ENCODE results near the gene CRYBB3. TPM values are rescaled to one million over a fixed set of nuclear protein-coding genes. Genes with fewer than 3 reads are reported as not detected.

CRYBB3 gene
- total RNA-seq (2021) (0.44 to 0.48 TPM in 2 of 3 replicates, not detected in the other), Bru-seq, nascent RNA (percentile 58 among the genes with signal in this experiment)
- long read RNA-seq, experiment 1, partial matches to known transcripts: 2 of 3 reads
- long read RNA-seq, experiment 1, other reads (novel, unspliced or antisense): 1 of 3 reads
- long read RNA-seq, experiment 2: 0 reads
- long read RNA-seq, experiment 3: 0 reads

DNA sequence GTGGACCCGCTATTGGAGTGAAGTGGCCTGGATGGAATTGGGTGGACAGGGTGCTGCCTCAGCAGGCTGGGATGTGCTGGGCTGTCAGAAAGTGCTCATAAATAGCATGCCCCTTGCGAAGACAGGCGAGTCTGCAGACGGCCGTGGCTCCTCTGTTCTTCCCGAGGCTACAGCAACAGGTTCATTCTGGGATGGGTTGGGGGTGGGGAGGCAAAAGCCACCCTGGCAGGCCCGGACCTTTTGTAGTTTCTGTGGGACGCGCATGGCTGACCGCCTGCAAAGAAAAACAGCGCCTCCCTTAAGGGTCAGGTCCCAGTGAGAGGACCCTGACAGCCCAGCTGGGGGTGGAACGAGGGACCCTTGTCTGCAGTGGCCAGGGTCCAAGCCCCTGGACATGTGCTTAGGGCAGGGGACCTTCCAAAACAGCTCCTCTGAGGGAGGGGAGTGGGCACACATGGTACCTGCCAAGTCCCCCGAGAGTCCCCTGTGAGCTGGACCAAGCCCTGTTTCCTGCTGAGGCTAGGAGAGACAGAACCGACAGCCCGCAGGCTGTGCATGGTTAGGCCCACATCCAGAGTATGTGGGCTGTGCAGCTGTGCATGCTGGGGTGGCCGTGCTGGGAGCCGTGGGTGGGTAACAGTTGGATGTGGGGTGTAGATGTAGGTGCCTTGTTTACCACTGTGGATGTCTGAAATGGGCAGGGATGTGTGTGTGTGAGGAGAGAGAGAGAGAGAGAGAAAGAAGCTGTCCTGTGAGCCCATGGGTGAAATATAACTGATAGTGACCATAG lies at the start of gene CRYBB3:
CRYBB3 (plus strand) TSS at position 128 of the 790 bp plus-strand sequence. CDS start 1,539 bp downstream, outside the sequence.
- ATAC-seq (no peak), DNase-seq (ENCODE audit: low spot score) (no peak)
- TF ChIP-seq, protein P1, sequence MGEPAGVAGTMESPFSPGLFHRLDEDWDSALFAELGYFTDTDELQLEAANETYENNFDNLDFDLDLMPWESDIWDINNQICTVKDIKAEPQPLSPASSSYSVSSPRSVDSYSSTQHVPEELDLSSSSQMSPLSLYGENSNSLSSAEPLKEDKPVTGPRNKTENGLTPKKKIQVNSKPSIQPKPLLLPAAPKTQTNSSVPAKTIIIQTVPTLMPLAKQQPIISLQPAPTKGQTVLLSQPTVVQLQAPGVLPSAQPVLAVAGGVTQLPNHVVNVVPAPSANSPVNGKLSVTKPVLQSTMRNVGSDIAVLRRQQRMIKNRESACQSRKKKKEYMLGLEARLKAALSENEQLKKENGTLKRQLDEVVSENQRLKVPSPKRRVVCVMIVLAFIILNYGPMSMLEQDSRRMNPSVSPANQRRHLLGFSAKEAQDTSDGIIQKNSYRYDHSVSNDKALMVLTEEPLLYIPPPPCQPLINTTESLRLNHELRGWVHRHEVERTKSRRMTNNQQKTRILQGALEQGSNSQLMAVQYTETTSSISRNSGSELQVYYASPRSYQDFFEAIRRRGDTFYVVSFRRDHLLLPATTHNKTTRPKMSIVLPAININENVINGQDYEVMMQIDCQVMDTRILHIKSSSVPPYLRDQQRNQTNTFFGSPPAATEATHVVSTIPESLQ (CRISPR knock-in tag; IDR thresholded peaks at IDR 0.05): no peak
- TF ChIP-seq ESRRA (CRISPR knock-in tag; IDR thresholded peaks at IDR 0.05; ENCODE audit: borderline replicate concordance): no peak
- TF ChIP-seq, protein P2, sequence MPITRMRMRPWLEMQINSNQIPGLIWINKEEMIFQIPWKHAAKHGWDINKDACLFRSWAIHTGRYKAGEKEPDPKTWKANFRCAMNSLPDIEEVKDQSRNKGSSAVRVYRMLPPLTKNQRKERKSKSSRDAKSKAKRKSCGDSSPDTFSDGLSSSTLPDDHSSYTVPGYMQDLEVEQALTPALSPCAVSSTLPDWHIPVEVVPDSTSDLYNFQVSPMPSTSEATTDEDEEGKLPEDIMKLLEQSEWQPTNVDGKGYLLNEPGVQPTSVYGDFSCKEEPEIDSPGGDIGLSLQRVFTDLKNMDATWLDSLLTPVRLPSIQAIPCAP (CRISPR knock-in tag; IDR thresholded peaks at IDR 0.05): no peak
- no peak for TF ChIP-seq MXD4 (CRISPR knock-in tag; IDR thresholded peaks at IDR 0.05; ENCODE audit: borderline replicate concordance)
- Mint-ChIP-seq H3K27ac (no peak within 1 kb of the TSS), H3K27me3 (ENCODE audit: low read depth) (no peaks in the 10 kb centered on the region), H3K36me3 (no peaks in the 10 kb centered on the region), H3K4me1 (no peaks in the 10 kb centered on the region), H3K4me3 (no peak within 1 kb of the TSS), H3K9me3 (no peaks in the 10 kb centered on the region)
- POLR2A ChIA-PET: interaction anchor here (0.7 kb wide), 1 partner anchor 672 kb away, joined by 3 read pairs; no protein-coding TSS in a partner anchor
- CTCF ChIA-PET: no interaction called here

DNA sequence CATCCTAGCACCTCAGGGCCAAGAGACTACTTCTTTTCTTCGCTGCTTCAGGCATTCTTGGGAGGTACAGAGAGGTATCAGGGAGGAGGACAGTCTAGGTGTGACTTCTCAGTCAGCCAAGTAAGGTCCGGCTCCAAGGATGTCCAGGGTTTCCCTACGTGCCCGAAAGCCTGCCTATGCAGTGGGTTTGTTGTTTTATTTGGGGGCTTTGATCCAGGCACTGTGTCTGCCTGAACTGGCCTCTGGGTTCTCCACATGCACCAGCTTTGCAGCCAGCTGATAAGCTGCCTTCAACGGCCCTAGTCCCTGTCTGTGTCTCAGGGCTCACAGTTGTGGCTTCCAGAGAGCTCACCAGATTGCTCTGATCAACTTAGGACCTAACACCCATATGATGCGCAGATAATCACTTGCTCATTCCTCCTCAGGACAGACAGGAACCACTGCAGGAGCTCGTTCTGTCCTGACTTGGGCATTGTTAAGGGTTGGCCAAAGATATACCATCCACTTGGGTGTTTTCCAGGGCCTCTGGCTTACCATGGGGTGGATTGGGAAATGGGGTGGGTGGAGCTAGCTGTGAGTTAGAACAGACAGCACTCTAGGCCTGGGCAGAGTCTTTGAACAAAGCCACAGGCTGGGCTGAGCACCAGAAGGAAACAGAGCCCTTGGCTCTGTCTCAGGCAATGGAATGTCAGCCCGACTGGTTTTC lies 45.5 kb upstream of the CRYBB3 start:
- H3K27me3 Mint-ChIP-seq (ENCODE audit: low read depth): no peaks in the 10 kb centered on the region
- no peaks in the 10 kb centered on the region for H3K36me3 Mint-ChIP-seq
- TF ChIP-seq SOX15 (CRISPR knock-in tag; IDR thresholded peaks at IDR 0.05) (no peak), MYBL2 (CRISPR knock-in tag; IDR thresholded peaks at IDR 0.05) (no peak), MXD4 (CRISPR knock-in tag; IDR thresholded peaks at IDR 0.05; ENCODE audit: borderline replicate concordance) (no peak), IRF2 (CRISPR knock-in tag; IDR thresholded peaks at IDR 0.05; ENCODE audit: borderline replicate concordance, low read depth) (no peak), RORB (CRISPR knock-in tag; IDR thresholded peaks at IDR 0.05) (no peak), TP53 (CRISPR knock-in tag; IDR thresholded peaks at IDR 0.05) (no peak)
- TF ChIP-seq, protein P3, sequence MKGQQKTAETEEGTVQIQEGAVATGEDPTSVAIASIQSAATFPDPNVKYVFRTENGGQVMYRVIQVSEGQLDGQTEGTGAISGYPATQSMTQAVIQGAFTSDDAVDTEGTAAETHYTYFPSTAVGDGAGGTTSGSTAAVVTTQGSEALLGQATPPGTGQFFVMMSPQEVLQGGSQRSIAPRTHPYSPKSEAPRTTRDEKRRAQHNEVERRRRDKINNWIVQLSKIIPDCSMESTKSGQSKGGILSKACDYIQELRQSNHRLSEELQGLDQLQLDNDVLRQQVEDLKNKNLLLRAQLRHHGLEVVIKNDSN (CRISPR knock-in tag; IDR thresholded peaks at IDR 0.05): no peak
- TF ChIP-seq, protein P4, sequence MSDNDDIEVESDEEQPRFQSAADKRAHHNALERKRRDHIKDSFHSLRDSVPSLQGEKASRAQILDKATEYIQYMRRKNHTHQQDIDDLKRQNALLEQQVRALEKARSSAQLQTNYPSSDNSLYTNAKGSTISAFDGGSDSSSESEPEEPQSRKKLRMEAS (CRISPR knock-in tag; IDR thresholded peaks at IDR 0.05): no peak
- TF ChIP-seq, protein P5, sequence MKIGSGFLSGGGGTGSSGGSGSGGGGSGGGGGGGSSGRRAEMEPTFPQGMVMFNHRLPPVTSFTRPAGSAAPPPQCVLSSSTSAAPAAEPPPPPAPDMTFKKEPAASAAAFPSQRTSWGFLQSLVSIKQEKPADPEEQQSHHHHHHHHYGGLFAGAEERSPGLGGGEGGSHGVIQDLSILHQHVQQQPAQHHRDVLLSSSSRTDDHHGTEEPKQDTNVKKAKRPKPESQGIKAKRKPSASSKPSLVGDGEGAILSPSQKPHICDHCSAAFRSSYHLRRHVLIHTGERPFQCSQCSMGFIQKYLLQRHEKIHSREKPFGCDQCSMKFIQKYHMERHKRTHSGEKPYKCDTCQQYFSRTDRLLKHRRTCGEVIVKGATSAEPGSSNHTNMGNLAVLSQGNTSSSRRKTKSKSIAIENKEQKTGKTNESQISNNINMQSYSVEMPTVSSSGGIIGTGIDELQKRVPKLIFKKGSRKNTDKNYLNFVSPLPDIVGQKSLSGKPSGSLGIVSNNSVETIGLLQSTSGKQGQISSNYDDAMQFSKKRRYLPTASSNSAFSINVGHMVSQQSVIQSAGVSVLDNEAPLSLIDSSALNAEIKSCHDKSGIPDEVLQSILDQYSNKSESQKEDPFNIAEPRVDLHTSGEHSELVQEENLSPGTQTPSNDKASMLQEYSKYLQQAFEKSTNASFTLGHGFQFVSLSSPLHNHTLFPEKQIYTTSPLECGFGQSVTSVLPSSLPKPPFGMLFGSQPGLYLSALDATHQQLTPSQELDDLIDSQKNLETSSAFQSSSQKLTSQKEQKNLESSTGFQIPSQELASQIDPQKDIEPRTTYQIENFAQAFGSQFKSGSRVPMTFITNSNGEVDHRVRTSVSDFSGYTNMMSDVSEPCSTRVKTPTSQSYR (CRISPR knock-in tag; IDR thresholded peaks at IDR 0.05): no peak
- TF ChIP-seq, protein P6, sequence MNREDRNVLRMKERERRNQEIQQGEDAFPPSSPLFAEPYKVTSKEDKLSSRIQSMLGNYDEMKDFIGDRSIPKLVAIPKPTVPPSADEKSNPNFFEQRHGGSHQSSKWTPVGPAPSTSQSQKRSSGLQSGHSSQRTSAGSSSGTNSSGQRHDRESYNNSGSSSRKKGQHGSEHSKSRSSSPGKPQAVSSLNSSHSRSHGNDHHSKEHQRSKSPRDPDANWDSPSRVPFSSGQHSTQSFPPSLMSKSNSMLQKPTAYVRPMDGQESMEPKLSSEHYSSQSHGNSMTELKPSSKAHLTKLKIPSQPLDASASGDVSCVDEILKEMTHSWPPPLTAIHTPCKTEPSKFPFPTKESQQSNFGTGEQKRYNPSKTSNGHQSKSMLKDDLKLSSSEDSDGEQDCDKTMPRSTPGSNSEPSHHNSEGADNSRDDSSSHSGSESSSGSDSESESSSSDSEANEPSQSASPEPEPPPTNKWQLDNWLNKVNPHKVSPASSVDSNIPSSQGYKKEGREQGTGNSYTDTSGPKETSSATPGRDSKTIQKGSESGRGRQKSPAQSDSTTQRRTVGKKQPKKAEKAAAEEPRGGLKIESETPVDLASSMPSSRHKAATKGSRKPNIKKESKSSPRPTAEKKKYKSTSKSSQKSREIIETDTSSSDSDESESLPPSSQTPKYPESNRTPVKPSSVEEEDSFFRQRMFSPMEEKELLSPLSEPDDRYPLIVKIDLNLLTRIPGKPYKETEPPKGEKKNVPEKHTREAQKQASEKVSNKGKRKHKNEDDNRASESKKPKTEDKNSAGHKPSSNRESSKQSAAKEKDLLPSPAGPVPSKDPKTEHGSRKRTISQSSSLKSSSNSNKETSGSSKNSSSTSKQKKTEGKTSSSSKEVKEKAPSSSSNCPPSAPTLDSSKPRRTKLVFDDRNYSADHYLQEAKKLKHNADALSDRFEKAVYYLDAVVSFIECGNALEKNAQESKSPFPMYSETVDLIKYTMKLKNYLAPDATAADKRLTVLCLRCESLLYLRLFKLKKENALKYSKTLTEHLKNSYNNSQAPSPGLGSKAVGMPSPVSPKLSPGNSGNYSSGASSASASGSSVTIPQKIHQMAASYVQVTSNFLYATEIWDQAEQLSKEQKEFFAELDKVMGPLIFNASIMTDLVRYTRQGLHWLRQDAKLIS (CRISPR knock-in tag; IDR thresholded peaks at IDR 0.05; ENCODE audit: borderline replicate concordance): no peak
- ChIA-PET POLR2A (no interaction called here), CTCF (interaction anchor here (1.6 to 2.5 kb wide), 2 partner anchors 43 to 74 kb away, joined by 12 to 13 read pairs; no protein-coding TSS in a partner anchor)
- H3K9me3 Mint-ChIP-seq: no peaks in the 10 kb centered on the region
- ATAC-seq (peak; percentile 92), DNase-seq (ENCODE audit: low spot score) (no peak)
- no peak overlapping the region for H3K4me3 Mint-ChIP-seq
- peaks cover 9% of the 10 kb centered on the region for H3K4me1 Mint-ChIP-seq
- H3K27ac Mint-ChIP-seq: peak overlapping the region; percentile 41

Measured in WTC11 (cell line).